Kasumi-1 (cell line): ENCODE measurements around the gene NRROS.

ENCODE experiments used
- DNase-seq, 2 experiments: peaks; one replicate each; lab custom pipeline; 2025; lab: John Stamatoyannopoulos, UW

NRROS gene

DNA sequence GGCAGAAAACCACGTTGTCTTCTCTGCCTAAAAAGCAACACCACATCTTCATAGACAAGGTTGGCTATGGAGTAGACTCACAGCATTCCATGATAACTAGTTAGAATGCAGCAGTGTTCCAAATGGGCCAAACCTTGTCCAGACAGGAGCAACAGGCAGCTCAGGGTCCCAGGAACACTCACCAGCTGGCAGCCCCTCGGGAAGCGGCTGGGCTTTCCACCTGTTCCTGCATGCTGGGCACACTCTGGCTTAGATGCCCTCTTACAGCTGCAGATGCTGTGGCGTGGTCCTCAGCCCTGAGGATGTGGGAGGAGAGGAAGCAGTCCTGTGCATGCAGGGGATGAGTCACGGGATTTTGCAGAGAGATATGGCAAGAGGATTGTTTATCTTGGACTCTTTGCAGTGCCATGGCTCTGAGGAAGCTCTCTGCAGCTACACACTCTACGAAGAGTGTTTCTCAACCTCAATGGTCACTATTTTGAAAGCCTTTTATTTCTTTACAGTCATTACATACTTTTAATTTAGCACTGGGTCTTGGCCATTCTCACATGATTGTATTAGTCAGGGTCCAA, 11.3 kb downstream of the NRROS start:
- DNase-seq: peak; percentile 83 to 90

DNA sequence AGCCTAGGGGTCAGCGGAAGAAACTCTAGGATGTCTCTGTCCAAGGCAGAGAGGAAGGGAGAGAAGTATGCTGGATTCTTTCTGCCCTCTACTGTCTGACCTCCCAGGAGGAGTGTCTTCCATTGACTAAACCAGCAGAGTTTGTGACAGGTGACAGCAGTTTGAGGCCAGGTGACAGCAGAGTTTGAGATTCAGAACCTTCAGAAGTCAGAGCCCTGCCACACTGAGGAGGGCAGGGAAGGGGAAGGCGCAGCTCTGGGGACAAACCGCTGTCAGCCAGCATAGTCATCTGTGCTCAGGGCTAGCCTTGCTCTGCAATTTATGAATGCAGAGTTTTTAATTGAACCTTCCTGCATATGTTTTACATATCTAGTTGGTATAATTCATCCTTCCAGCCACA, 12.3 kb downstream of the NRROS start:
- no peak for DNase-seq

DNA sequence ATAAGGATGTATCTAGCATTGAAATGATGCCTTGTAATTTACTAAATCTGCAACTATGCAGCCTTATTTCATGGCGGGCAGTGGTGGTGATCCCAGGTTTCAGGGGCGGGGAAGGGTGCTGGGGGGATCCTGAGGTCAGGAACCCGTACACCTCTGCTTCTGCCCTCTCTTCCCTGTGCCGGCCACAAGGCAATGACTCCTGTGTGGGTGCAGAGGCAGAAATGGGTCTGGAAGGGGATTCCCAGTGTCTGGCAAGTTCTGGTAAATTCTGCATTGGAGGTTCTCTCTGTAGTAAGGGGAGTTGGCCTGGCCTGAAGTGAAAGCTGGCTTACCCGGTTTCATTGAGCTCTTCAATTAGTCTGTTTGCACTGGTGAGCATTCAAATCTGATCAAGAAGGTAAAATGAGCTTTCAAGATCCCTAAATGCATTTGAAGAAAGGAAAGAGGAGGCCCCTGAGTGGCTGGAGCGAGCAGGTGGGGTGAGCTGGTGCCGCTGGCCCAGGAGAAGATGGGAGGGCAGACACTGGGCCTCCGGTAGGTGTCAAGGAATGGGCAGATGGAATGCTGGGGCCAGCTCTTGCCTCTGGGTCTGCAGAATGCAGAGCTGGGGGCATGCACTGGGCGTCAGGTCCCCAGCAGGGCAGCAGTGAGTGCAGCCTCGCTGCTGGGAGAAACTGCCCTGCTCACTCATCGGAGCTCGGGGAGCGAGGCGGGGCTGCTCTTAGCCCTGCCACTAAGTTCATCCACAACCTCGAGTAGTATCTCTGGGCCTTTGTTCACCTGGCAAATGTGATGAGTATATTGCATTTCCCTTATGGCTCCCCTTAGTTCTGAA, 13.7 kb downstream of the NRROS start:
- no peak for DNase-seq

DNA sequence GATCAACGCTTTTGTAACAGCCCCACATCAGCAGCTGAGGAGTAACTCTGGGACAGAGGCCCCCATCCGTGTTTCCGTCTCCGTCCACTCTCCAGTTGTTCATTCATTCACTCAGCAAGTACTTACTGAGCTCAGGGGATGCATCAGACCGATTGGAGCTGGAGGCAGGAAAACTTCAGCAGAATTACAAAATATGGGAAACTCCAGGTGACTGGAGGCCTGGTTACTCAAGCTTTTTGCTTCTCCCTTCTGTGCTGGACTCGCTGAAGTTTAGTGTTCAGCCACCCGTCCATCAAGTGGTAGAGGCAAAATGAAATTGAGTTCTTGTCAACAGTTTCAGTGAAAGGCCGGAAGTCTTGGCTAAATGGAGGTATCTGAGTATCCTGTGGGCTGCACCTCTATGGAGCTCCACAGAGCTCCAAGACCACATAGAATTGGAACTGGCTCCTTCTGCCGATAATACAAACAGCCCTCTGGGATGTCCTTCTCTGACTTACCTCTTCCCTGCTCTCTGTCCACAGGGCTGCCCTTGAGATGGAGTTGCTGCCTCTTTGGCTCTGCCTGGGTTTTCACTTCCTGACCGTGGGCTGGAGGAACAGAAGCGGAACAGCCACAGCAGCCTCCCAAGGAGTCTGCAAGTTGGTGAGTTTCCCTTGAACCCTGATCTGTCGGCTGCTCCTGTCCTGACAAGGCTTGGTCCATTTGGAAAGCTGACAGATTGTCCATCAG, 14.7 kb downstream of the NRROS start:
- no peak for DNase-seq

DNA sequence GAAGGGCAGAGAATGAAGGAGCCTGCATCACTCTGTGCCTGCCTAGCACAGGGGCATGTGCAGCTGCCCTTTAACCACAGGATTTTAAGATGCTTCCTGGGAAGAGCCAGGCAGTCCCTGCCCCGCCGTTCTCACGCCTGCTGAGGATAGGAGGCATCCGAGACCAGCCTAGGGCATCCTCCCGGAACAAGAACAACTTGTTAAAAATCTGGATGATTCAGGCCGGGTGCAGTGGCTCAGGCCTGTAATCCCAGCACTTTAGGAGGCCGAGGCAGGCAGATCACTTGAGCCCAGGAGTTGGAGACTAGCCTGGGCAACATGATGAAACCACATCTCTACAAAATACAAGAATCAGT, 15.2 kb downstream of the NRROS start:
- DNase-seq: no peak

DNA sequence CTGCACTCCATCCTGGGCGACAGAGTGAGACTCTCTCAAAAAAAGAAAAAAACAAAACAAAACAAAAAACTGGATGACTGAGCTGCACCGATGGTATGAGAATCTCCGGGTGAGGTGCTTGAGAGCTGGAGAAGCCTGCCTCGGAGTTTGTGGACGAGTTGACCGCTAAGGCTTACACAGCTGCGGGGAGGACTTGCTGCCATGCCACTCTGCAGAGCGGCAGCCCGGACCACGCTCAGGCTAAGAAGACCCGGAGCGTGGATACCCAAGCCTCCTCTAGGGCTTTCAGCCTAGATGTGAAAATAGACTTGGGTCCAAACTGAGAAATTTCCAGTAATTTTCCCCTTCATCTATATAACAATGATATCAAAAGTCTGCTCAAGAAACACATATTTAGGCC, 16.0 kb downstream of the NRROS start:
- no peak for DNase-seq

DNA sequence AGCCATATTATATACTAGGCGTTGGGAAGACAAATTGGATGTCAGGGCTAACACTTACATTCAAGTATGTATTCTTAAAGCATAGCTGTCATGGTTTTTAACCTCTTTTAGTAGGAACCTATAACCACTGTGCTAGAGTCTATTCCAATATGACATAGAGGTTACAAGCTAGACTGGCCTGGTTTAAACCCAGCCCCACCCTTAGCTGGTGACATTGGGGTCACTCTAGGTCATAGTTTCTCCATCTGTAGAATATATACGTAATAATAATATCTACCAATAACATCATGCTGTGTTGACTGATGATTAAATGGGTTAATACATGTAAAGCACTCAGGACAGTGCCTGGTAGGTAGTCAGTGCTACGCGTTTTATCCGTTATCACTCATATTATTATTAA, 16.7 kb downstream of the NRROS start:
- DNase-seq: no peak

DNA sequence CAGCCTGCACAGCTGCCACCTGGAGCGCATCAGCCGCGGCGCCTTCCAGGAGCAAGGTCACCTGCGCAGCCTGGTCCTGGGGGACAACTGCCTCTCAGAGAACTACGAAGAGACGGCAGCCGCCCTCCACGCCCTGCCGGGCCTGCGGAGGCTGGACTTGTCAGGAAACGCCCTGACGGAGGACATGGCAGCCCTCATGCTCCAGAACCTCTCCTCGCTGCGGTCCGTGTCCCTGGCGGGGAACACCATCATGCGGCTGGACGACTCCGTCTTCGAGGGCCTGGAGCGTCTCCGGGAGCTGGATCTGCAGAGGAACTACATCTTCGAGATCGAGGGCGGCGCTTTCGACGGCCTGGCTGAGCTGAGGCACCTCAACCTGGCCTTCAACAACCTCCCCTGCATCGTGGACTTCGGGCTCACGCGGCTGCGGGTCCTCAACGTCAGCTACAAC, 20.4 kb downstream of the NRROS start:
- no peak for DNase-seq

DNA sequence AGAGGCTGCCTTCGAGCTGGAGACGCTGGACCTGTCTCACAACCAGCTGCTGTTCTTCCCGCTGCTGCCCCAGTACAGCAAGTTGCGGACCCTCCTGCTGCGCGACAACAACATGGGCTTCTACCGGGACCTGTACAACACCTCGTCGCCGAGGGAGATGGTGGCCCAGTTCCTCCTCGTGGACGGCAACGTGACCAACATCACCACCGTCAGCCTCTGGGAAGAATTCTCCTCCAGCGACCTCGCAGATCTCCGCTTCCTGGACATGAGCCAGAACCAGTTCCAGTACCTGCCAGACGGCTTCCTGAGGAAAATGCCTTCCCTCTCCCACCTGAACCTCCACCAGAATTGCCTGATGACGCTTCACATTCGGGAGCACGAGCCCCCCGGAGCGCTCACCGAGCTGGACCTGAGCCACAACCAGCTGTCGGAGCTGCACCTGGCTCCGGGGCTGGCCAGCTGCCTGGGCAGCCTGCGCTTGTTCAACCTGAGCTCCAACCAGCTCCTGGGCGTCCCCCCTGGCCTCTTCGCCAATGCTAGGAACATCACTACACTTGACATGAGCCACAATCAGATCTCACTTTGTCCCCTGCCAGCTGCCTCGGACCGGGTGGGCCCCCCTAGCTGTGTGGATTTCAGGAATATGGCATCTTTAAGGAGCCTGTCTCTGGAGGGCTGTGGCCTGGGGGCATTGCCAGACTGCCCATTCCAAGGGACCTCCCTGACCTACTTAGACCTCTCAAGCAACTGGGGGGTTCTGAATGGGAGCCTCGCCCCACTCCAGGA, 21.1 kb downstream of the NRROS start:
- no peak for DNase-seq

DNA sequence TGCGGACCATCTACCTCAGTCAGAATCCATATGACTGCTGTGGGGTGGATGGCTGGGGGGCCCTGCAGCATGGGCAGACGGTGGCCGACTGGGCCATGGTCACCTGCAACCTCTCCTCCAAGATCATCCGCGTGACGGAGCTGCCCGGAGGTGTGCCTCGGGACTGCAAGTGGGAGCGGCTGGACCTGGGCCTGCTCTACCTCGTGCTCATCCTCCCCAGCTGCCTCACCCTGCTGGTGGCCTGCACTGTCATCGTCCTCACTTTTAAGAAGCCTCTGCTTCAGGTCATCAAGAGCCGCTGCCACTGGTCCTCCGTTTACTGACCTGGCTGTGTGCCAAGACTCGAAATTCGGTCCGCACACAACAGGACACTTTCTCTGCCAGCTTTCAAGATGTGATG, 21.9 kb downstream of the NRROS start:
- DNase-seq: no peak

DNA sequence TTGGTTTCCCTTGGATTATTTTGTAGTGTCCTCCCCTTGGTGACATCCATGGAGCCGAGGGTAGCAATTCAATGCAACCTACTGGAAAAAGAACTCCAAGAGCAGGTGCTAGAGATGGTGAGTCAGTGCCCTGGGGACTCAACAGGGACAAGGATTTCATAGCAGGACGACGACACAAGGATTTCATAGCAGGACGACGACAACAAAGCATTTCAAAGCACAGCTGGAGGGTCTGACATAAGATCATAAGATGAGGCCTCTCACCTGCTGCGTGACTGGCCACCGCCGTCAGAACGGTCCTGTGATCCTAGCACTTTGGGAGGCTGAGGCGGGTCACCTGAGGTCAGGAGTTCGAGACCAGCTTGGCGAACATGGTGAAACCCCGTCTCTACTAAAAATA, 22.5 kb downstream of the NRROS start:
- no peak for DNase-seq

DNA sequence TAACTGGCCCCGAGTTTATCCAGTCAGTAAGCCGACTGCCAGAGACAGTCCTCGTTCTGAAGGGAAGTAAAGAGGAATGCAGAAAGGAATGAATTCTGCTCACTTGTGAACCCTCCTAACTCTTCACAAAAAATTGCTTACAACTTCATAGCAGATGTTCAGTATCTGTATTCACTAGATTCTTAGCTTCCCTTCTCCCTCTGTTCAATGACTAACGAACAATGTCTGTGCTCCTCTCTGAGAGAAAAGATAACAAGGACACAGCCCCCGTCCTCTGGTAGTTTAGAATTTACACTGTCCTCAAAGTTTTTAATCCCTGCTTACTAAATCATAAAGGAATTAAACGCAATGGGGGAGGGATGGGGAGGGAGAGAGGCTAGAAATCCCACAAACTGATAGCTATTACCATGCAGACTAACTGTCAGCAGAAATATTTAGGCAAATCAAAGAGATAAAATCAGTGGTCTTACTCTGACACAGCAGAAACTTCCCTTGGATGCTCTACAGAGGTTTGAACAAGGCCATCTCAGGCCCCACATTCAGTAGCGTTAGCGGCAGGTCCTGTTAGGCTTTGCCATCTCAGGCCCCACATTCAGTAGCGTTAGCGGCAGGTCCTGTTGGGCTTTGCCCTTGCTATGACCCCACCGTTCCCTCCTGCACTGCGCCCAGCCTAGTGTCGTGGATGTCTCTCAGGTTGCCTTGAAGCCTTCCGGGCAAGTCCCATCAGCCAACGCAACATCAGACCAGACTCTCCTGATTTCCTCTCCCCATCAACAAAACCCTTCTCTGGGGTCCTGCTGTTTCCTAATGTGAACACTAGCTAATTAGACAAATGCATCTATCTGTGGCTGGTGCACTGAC, 23.4 kb downstream of the NRROS start:
- no peak for DNase-seq

DNA sequence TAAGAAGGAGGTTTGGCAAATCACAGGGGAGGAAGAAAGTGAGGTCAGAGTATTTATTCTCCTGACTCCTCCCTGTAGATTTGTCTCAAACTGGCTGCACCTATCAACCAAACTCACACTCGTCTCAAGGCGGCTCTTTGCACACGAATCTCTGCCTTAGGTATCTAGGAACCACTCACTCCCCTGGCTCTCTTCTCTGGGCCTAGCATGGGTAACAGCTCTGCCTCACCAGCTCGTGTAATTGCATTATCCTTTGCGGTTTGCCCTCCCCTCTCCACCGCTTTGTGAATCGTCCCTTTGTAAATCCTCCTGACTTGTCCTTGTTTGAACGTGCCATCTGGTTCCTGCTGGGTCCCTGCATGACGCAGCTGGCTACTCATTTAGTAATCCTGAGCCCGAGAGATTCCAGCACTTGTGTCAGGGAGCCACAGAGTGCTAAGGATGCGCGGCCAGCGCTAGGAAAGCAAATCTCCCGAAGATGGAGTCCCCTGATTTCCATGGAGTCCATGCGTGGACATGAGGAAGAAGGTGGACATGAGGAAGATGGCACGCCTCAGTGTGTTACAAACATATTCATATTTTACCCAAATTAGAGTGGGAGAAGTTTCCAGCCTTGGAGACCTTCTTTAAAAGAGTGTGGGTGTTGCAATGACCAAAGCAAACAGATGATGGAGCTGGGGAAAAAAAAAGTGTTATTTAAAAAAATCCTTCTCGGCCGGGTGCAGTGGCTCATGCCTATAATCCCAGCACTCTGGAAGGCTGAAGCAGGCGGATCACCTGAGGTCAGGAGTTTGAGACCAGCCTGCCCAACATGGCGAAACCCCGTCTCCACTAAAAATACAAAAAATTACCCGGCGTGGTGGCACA, 26.7 kb downstream of the NRROS start:
- peak; percentile 64 to 69 for DNase-seq

DNA sequence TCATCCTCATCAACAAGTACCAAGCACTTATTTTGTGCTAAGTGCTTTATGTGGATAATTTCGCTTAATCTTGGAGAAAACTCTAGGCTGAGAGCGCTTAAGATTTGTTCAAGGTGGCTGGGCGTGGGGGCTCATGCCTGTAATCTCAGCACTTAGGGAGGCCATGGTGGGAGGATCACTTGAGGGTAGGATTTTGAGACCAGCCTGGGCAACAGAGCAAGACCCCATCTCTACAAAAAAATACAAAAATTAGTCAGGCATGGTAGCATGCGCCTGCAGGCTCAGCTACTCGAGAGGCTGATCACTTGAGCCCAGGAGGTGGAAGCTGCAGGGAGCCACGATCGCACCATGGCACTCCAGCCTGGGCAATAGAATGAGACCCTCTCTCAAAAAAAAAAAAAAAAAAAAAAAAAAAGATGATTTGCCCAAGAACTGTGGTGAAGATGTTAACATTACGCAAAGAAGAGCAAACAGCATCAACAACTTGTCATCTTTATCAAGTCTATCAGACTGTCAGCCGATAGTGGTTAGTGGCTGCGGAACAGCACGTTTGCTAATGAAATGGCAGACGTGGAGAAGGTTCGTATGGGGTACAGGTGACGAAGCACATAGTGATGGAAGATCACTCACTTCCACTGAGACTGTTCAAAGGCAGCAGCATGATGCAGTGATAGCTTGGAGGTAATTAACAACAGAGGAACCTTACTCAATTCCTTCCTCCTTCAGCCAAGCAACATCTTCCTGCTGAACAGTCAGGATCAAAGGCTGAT, 27.7 kb downstream of the NRROS start:
- no peak for DNase-seq

DNA sequence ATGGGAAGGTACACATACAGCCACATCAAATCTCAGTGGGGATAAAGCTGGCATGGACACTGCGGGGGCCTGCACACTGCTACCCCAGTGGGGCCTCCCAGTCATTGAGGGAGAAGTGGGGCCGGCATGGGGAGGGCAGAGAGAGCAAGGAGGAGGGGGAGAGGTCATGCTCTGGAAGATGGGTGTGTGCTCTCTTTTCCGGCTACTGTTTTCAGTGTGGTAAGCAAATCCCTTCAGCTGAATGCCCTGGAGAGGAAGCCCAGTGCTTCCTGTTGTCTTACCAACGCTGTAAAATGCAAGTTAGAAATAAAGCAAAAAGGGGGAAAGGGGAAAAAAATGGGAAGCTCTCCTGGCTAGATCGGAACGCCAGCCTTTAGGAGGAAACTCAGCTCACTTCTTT, 30.8 kb downstream of the NRROS start:
- peak; percentile 11 to 34 for DNase-seq

DNA sequence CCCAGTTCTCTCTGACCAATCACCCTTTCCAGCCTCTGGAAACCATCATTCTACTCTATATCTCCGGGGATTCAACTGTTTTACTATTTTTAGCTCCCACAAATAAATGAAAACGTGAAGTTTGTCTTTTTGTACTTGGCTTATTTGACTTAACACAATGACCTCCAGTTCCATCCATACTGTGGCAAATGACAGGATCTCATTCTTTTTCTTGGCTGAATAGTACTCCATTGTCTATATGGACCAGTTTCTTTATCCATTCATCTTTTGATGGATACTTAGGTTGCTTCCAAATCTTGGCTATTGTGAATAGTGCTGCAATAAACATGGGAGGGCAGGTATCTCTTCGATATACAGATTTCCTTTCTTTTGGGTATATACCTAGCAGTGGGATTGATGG, 34.1 kb downstream of the NRROS start:
- DNase-seq: no peak

DNA sequence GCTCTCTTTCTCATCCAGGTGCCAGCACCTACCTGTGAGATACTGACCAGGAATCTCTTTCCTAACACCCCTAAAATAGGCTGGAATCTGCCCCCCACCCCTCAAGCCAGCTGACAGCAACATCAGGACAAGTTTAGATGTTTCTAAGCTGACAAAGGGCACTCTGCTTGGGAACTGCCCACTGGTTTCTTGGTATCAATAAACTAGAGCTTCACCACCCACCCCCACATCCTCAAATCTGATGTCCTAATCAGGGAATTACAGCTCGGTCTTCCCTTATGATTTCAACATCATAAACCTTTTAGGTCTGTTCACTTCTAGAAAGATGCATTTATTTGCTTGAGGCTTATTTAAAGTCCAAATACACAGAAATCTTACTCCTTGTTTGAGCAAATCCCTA, 37.9 kb downstream of the NRROS start:
- DNase-seq: no peak

DNA sequence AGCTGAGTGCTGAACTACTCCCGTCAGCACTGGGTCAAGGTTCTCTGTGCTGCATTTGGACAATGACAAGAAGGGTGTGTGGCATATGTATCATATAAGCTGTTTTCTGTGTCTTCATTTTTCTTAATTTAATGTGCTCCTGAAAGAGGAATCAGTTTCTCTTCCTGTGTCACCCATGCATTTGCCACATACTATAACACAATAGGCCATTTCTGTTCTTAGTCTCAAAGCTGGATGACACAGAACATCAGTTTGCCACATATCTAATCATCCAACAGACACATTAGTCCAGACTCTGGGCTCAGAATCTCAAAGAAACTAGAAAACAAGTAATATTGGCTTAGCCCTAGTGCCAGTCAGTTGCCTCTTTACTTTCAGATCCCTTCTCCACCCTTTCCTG, 38.4 kb downstream of the NRROS start:
- DNase-seq: no peak

DNA sequence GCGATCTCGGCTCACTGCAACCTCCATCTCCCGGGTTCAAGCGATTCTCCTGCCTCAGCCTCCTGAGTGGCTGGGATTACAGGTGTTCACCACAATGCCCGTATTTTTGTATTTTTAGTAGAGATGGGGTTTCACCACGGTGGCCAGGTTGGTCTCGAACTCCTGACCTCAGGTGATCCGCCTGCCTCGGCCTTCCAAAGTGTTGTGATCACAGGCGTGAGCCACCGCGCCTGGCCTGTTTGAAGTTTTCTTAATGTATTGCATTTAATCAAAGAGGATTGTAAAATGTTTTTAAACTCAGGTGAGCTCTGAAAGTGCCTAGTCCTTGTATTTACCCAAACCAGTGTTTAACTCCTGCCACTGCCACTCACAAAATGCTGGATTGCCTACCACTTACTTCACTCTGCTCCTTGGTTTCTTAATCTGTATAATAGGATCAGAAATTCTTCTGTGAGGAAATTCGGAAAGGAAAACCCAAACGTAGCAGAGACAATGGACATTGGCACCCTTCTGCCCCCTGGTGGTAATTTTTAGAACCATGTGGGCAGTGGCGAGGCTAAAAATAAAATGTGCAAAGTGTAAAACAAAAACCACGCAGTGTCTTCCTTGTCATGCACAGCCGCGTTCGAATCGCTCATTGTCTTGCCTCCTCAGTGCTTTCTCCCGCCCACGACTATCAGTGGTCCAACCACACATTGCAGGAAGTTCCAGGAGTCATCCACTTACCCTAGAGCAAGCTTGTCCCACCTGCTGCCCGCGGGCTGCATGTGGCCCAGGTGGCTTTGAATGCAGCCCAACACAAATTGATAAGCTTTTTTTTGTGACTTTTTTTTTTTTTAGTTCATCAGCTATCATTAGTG, 45.3 kb downstream of the NRROS start:
- DNase-seq: peak; percentile 87 to 90
